Upper lobe of right lung (tissue), 1 donor: ENCODE results near the gene FAR2. TPM values are rescaled to one million over a fixed set of nuclear protein-coding genes. Genes with fewer than 3 reads are reported as not detected.
"Not testable (repeated sequence)": the region's sequence is repeated elsewhere in the genome, so short reads cannot be mapped to it uniquely, and the experiment has no call there.

Experiments used
- ATAC-seq: fragments of 200-7000 bp; cut with Tn5 transposase; one replicate; pipeline ENCODE4 v1.9.1; 2020; ENCODE audit warnings: mild to moderate bottlenecking, moderate library complexity
- DNase-seq: peaks from one replicate; pipeline ENCODE4 v3.0.0-alpha.2; 2020
- H3K27ac ChIP-seq: fragments of 200-600 bp; one replicate; pipeline ENCODE4 v1.8.0; 2022
- H3K27me3 ChIP-seq: fragments of 200-600 bp; one replicate; pipeline ENCODE4 v1.8.0; 2022; ENCODE audit warnings: mild to moderate bottlenecking
- H3K36me3 ChIP-seq: fragments of 200-600 bp; one replicate; pipeline ENCODE4 v1.8.0; 2022
- H3K4me1 ChIP-seq: fragments of 200-600 bp; one replicate; pipeline ENCODE4 v1.8.0; 2022
- H3K4me3 ChIP-seq: fragments of 200-600 bp; one replicate; pipeline ENCODE4 v1.8.0; 2022; ENCODE audit warnings: mild to moderate bottlenecking
- H3K9me3 ChIP-seq: fragments of 200-600 bp; one replicate; pipeline ENCODE4 v1.8.0; 2022
- CTCF ChIP-seq: fragments of 200-600 bp; IDR thresholded peaks from one replicate; pipeline ENCODE4 v1.8.0; 2022; ENCODE audit warnings: antibody characterized with exemption
- intact Hi-C: fragments of 100-400 bp; cut with DNase I; formaldehyde crosslinking; loops from one replicate; pipeline ENCODE4 v1.11.0; 2022
- total RNA-seq: library from RNA; stranded (reverse); fragmentation: NEBNext Ultra II Directional; extraction: Animal tissue kit (Norgen Biotek cat#: 25700); gene quantifications from one replicate; pipeline ENCODE4 v1.2.1, GENCODE V29; 2021
- donor health status: DM: no; HTN: yes; CAD: no; lungs with severe emphysema.

The FAR2 gene
- total RNA-seq, 1 donor from 2014 or later: 13.3 TPM

- Histone ChIP-seq H3K4me1 (peaks cover 41% of the 10 kb centered on the region), H3K27me3 (no peaks in the 10 kb centered on the region), H3K4me3 (no peak overlapping the region), H3K36me3 (no peaks in the 10 kb centered on the region), H3K27ac (no peak overlapping the region), H3K9me3 (no peaks in the 10 kb centered on the region)
- no peak for ATAC-seq
- intact Hi-C loops: no loop called here
- no peak for DNase-seq
- no peak for TF ChIP-seq CTCF
These were observed 18.4 kb downstream of the FAR2 start for GRCh38 chr12:29167445-29167844.

GRCh38 chr12:29167988-29168387 is 18.9 kb downstream of the FAR2 start:
- H3K4me1 ChIP-seq: peaks cover 41% of the 10 kb centered on the region
- no peak for ATAC-seq
- H3K27ac ChIP-seq: no peak overlapping the region
- no peak overlapping the region for H3K4me3 ChIP-seq
- DNase-seq: no peak
- no peaks in the 10 kb centered on the region for H3K9me3 ChIP-seq
- intact Hi-C loops: no loop called here
- no peaks in the 10 kb centered on the region for H3K36me3 ChIP-seq
- no peak for TF ChIP-seq CTCF
- H3K27me3 ChIP-seq: no peaks in the 10 kb centered on the region

GRCh38 chr12:29169978-29170377 is 20.9 kb downstream of the FAR2 start:
- H3K4me3 ChIP-seq, H3K27ac ChIP-seq, H3K27me3 ChIP-seq, H3K9me3 ChIP-seq, H3K36me3 ChIP-seq, intact Hi-C loops, DNase-seq, ATAC-seq: not testable (repeated sequence)
- H3K4me1 ChIP-seq: peaks cover 30% of the 10 kb centered on the region

- H3K4me1 ChIP-seq: peaks cover 24% of the 10 kb centered on the region
- intact Hi-C loops, H3K4me3 ChIP-seq, H3K36me3 ChIP-seq, H3K9me3 ChIP-seq, ATAC-seq, DNase-seq, H3K27ac ChIP-seq, H3K27me3 ChIP-seq: not testable (repeated sequence)
These were observed 21.5 kb downstream of the FAR2 start for GRCh38 chr12:29170478-29171084.

GRCh38 chr12:29171421-29172258 is 22.6 kb downstream of the FAR2 start:
- Histone ChIP-seq H3K36me3 (no peaks in the 10 kb centered on the region), H3K4me3 (no peak overlapping the region), H3K4me1 (peaks cover 16% of the 10 kb centered on the region), H3K9me3 (no peaks in the 10 kb centered on the region), H3K27ac (no peak overlapping the region), H3K27me3 (no peaks in the 10 kb centered on the region)
- DNase-seq (peak; percentile 46), ATAC-seq (no peak)
- TF ChIP-seq CTCF: no peak
- intact Hi-C loops: no loop called here

- no peak for DNase-seq
- no peak overlapping the region for H3K4me3 ChIP-seq
These were observed 27.9 kb downstream of the FAR2 start for GRCh38 chr12:29176941-29177340.

DNA sequence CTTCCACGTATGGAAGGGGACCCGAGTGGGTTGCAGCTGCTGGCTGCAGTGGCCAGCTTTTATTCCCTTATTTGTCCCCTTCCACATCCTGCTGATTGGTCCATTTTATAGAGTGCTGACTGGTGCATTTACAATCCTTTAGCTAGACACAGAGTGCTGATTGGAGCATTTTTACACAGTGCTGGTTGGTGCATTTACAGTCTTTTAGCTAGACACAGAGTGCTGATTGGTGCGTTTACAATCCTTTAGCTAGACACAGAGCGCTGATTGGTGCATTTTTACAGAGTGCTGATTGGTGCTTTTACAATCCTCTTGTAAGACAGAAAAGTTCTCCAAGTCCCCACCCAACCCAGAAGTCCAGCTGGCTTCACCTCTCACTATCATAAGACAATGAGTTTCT is 33.2 kb downstream of the FAR2 start:
- H3K4me3 ChIP-seq, H3K27me3 ChIP-seq, H3K36me3 ChIP-seq, ATAC-seq, H3K9me3 ChIP-seq, H3K4me1 ChIP-seq, intact Hi-C loops, DNase-seq, H3K27ac ChIP-seq: not testable (repeated sequence)

More at GRCh38 chr12:29176941-29177340, 27.9 kb downstream of the FAR2 start:
- H3K4me1 ChIP-seq: peaks cover 4% of the 10 kb centered on the region
- no peaks in the 10 kb centered on the region for H3K36me3 ChIP-seq
- TF ChIP-seq CTCF: no peak
- H3K27me3 ChIP-seq: no peaks in the 10 kb centered on the region
- no peak overlapping the region for H3K27ac ChIP-seq
- H3K9me3 ChIP-seq: no peaks in the 10 kb centered on the region
- no peak for ATAC-seq
- intact Hi-C loops: no loop called here
